ENCODE measurements around the gene GBF1. TPM values are rescaled to one million over a fixed set of nuclear protein-coding genes. Genes with fewer than 3 reads are reported as not detected.

Gene GBF1
- total RNA-seq, 6 experiments from 2014 or later: 22.6 to 27.2 (median 23.7) TPM

DNA sequence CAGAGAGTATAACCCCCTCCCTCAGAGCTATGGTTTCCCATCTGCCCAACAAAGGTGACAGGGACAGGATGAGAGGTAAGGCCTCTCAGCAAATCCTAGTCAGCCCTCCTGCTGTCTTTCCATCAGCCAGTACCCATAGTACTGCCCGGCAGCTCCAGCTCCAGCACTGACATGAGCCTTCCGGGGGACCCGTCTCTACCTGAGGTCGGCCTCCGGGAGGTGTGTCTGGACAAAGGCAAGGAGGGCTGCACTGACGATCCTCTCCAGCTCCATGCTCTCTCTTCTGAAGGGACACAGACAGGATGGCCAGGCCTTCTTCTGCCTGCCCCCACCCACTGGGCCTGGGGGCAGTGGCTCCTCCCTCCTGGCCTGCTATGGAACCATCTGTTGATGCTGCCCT lies 179.6 kb downstream of the GBF1 start:
- no CpG with 5 or more reads among the region's 6 CpGs for WGBS (ENCODE audit: insufficient coverage, low coverage, low lambda C conversion rate, missing lambda C conversion rate)
- Histone ChIP-seq H3K27me3 (no peaks in the 10 kb centered on the region), H3K4me3 (no peak overlapping the region), H3K4me1 (peaks cover 0 to 18% (median 7%) of the 10 kb centered on the region in 4 donors), H3K27ac (no peak overlapping the region), H3K36me3 (peaks cover 0 to 5% (median 2%) of the 10 kb centered on the region in 4 donors), H3K9me3 (no peaks in the 10 kb centered on the region)
- no peak for DNase-seq
- no peak for ATAC-seq
- no peak for TF ChIP-seq POLR2A (IDR thresholded peaks at IDR 0.05)
- TF ChIP-seq, protein P1, sequence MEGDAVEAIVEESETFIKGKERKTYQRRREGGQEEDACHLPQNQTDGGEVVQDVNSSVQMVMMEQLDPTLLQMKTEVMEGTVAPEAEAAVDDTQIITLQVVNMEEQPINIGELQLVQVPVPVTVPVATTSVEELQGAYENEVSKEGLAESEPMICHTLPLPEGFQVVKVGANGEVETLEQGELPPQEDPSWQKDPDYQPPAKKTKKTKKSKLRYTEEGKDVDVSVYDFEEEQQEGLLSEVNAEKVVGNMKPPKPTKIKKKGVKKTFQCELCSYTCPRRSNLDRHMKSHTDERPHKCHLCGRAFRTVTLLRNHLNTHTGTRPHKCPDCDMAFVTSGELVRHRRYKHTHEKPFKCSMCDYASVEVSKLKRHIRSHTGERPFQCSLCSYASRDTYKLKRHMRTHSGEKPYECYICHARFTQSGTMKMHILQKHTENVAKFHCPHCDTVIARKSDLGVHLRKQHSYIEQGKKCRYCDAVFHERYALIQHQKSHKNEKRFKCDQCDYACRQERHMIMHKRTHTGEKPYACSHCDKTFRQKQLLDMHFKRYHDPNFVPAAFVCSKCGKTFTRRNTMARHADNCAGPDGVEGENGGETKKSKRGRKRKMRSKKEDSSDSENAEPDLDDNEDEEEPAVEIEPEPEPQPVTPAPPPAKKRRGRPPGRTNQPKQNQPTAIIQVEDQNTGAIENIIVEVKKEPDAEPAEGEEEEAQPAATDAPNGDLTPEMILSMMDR (IDR thresholded peaks at IDR 0.05): no peak
- intact Hi-C loops (cut with DNase I): no loop called here

DNA sequence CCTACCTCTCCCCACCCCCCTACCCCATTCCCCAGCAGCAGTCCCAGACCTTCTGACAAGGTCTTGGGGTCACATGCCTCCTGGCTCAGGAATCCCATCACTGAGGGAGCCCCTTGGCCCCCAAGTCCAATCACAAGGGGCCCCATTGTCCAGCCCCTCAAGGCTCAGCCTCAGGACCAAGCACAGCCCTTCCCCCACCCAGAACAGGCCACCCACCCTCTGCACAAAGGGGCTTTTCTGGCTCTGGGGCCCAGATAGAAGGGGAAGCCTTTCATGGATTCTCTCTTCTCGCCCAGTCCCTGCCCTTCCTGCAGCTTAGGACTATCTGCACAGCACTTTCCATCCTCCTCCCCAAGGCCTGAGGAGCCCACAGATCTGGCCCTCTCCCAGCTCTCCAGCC lies 180.1 kb downstream of the GBF1 start:
- no peak for ATAC-seq
- Histone ChIP-seq H3K4me1 (peaks cover 0 to 13% (median 3%) of the 10 kb centered on the region in 4 donors), H3K27me3 (no peaks in the 10 kb centered on the region), H3K4me3 (no peak overlapping the region), H3K36me3 (peaks cover 0 to 5% (median 2%) of the 10 kb centered on the region in 4 donors), H3K27ac (no peak overlapping the region), H3K9me3 (no peaks in the 10 kb centered on the region)
- intact Hi-C loops (cut with DNase I): no loop called here
- DNase-seq: no peak
- 80% methylated on average over 1 of the region's 1 CpG for WGBS (ENCODE audit: insufficient coverage, low coverage, low lambda C conversion rate, missing lambda C conversion rate)
- TF ChIP-seq, protein P1 (IDR thresholded peaks at IDR 0.05): no peak
- TF ChIP-seq POLR2A (IDR thresholded peaks at IDR 0.05): no peak

DNA sequence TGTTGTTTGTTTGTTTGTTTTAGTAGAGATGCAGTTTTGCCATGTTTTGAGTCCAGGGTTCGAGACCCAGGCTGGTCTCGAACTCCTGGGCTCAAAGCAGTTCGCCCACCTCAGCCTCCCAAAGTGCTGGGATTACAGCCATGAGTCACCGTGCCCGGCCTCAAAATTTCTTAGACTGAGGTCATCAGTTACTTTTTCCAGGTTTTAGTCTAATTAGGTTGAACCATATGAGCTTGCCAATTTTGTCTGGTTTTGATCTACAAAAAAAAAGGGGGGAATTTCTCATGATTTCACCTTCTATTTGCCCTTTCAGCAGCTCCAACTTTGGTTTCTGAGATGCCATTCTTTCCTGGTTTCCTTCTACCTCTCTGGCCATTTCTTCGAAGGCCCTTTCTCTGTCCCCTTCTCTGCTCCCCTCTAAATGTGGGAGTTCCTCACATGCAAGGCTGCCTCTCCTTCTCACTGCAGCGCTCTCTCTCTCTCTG lies 181.5 kb downstream of the GBF1 start:
- no peak overlapping the region for H3K27ac ChIP-seq
- TF ChIP-seq, protein P1 (IDR thresholded peaks at IDR 0.05): no peak
- TF ChIP-seq POLR2A (IDR thresholded peaks at IDR 0.05): no peak
- peaks cover 0 to 17% (median 3%) of the 10 kb centered on the region in 4 donors for H3K4me1 ChIP-seq
- ATAC-seq (no peak), DNase-seq (no peak)
- no peak overlapping the region for H3K4me3 ChIP-seq
- intact Hi-C loops (cut with DNase I): no loop called here
- WGBS (ENCODE audit: insufficient coverage, low coverage, low lambda C conversion rate, missing lambda C conversion rate): 84% methylated on average over 3 of the region's 7 CpGs
- H3K36me3 ChIP-seq: peaks cover 0 to 5% (median 2%) of the 10 kb centered on the region in 4 donors
- no peaks in the 10 kb centered on the region for H3K9me3 ChIP-seq
- no peaks in the 10 kb centered on the region for H3K27me3 ChIP-seq

DNA sequence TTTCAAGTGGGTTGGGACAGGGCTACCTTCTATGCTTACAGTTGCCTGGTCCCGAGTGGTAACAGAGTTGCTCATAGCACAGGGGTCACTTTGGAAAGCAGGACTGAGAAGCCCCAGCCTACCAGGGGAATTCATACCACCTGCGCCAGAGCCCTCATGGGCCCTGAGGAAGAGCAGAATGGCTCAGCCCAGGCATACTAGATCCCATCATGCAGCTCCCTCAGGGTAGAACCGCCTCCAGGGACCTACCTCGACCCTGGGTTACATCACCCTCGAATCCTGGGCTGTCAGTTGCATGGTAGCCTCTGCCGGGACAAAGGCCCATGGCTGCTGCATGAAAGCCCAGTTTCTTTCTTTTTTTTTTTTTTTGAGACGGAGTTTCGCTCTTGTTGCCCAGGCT lies 184.1 kb downstream of the GBF1 start:
- intact Hi-C loops (cut with DNase I): no loop called here

DNA sequence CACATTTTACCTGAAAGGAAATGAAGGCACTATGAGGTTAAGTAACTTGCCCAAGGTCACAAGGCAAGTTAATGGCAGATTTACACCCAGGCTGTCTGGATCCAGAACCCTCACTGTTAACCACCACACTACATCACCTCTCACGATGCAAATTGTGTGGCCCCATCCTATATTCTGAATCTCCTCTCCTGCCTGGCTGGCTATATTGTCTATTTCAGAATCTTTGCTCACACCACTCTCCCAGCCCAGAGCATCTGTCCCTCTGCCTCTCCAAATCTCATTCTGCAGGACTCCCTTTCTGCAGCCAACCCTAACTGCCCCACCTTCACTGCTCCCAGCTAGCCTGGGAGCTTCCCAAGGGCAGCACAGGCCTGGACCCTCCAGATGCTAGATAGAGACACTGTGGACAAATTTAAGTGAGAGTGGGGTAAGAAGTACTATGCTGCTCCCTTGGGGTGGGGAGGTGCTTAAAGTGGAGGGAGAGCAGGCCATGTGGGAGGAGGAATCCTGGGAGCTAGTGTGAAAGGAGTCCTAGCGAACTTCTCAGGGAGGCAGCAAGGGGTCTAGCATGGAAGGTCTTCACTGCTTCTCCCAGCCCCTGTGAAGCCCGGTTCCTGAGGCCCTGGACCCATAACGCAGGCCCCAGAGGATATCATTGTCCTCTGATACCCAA lies 186.3 kb downstream of the GBF1 start:
- ATAC-seq: peak in 3 of 4 donors; percentile 1 to 2 (median 1)
- no peak for DNase-seq
- Histone ChIP-seq H3K36me3 (no peaks in the 10 kb centered on the region), H3K27ac (peak overlapping the region; percentile 49 to 67 (median 58)), H3K4me3 (peak overlapping the region; percentile 89 to 97 (median 96)), H3K9me3 (no peaks in the 10 kb centered on the region), H3K27me3 (no peaks in the 10 kb centered on the region), H3K4me1 (peaks cover 0 to 14% (median 0%) of the 10 kb centered on the region in 4 donors)
- TF ChIP-seq POLR2A (IDR thresholded peaks at IDR 0.05): no peak
- TF ChIP-seq, protein P1 (IDR thresholded peaks at IDR 0.05): no peak
- intact Hi-C loops (cut with DNase I): no loop called here
- 75% methylated on average over 1 of the region's 4 CpGs for WGBS (ENCODE audit: insufficient coverage, low coverage, low lambda C conversion rate, missing lambda C conversion rate)

More for the DNA sequence above, 184.1 kb downstream of the GBF1 start:
- Histone ChIP-seq H3K4me3 (no peak overlapping the region), H3K9me3 (no peaks in the 10 kb centered on the region), H3K27ac (no peak overlapping the region), H3K4me1 (peaks cover 0 to 11% (median 0%) of the 10 kb centered on the region in 4 donors), H3K36me3 (peaks cover 0 to 2% (median 0%) of the 10 kb centered on the region in 4 donors), H3K27me3 (no peaks in the 10 kb centered on the region)
- no peak for DNase-seq
- 53% methylated on average over 2 of the region's 8 CpGs for WGBS (ENCODE audit: insufficient coverage, low coverage, low lambda C conversion rate, missing lambda C conversion rate)
- ATAC-seq: no peak
- TF ChIP-seq POLR2A (IDR thresholded peaks at IDR 0.05): no peak

Data from right lobe of liver (tissue), 6 donors.